Liver (tissue), 9 donors: ENCODE data around the gene CACNA1C. TPM values are rescaled to one million over a fixed set of nuclear protein-coding genes. Genes with fewer than 3 reads are reported as not detected.

Experiments used
- DNase-seq: peaks from one replicate; pipeline ENCODE4 v3.0.0-alpha.2; 2017; ENCODE audit warnings: low spot score
- H3K27ac ChIP-seq, 2 donors: one replicate each; pipeline ENCODE4 v1.7.0; 2013; ENCODE audit warnings: inconsistent platforms in 2 of 2, low read length in 2 of 2, control low read depth in 1 of 2, low read depth in 1 of 2, mild to moderate bottlenecking in 1 of 2
- H3K27me3 ChIP-seq, 4 donors: one replicate each; pipeline versions ENCODE4 v1.6.1 to v1.7.0; 2013; ENCODE audit warnings: low read length in 3 of 4, inconsistent platforms in 1 of 4, mild to moderate bottlenecking in 1 of 4, moderate library complexity in 1 of 4; ENCODE audit not compliant: control insufficient read depth in 4 of 4, insufficient read depth in 4 of 4
- H3K36me3 ChIP-seq, 4 donors: one replicate each; pipeline versions ENCODE4 v1.6.1 to v1.7.0; 2013; ENCODE audit warnings: low read length in 3 of 4, mild to moderate bottlenecking in 3 of 4, low read depth in 1 of 4, moderate library complexity in 1 of 4; ENCODE audit not compliant: control insufficient read depth in 4 of 4, insufficient read depth in 3 of 4
- H3K4me1 ChIP-seq, 4 donors: one replicate each; pipeline versions ENCODE4 v1.6.1 to v1.7.0; 2013; ENCODE audit warnings: low read length in 3 of 4, mild to moderate bottlenecking in 3 of 4, moderate library complexity in 1 of 4; ENCODE audit not compliant: control insufficient read depth in 4 of 4, insufficient read depth in 4 of 4
- H3K4me3 ChIP-seq, 3 donors: one replicate each; pipeline versions ENCODE4 v1.6.1 to v1.7.0; 2013; ENCODE audit warnings: low read length in 3 of 3, control low read depth in 1 of 3, low read depth in 1 of 3, mild to moderate bottlenecking in 1 of 3
- H3K9ac ChIP-seq, 2 donors: one replicate each; pipeline ENCODE4 v1.7.0; 2013; ENCODE audit warnings: low read length in 2 of 2, mild to moderate bottlenecking in 2 of 2, moderate library complexity in 2 of 2, control low read depth in 1 of 2, low read depth in 1 of 2
- H3K9me3 ChIP-seq, 4 donors: one replicate each; pipeline versions ENCODE4 v1.6.1 to v1.7.0; 2013; ENCODE audit warnings: low read length in 3 of 4; ENCODE audit not compliant: control insufficient read depth in 4 of 4
- ATF3 ChIP-seq: IDR thresholded peaks from 2 replicates; pipeline ENCODE4 v1.6.1; 2016; ENCODE audit warnings: antibody characterized with exemption
- CTCF ChIP-seq: fragments of 150-350 bp; IDR thresholded peaks from 2 replicates; pipeline ENCODE4 v1.5.1; 2017; ENCODE audit warnings: improper control_type of control experiment, low read depth, low read length; ENCODE audit not compliant: missing input control
- EGR1 ChIP-seq, 2 donors: IDR thresholded peaks; 2 replicates each; pipeline ENCODE4 v1.6.1; 2016 to 2018; ENCODE audit warnings: antibody characterized with exemption in 2 of 2, low read depth in 2 of 2
- FOXA1 ChIP-seq: IDR thresholded peaks from 2 replicates; pipeline ENCODE4 v1.6.1; 2016; ENCODE audit warnings: antibody characterized with exemption
- FOXA2 ChIP-seq: IDR thresholded peaks from 2 replicates; pipeline ENCODE4 v1.6.1; 2016; ENCODE audit warnings: antibody characterized with exemption
- GABPA ChIP-seq, 2 donors: IDR thresholded peaks in 1 of 2; conservative IDR thresholded peaks in 1 of 2; 2 replicates each; pipeline ENCODE4 v1.6.1; 2016; ENCODE audit warnings: antibody characterized with exemption in 2 of 2, mild to moderate bottlenecking in 1 of 2, moderate library complexity in 1 of 2
- HNF4A ChIP-seq, 2 donors: conservative IDR thresholded peaks; 2 replicates each; pipeline ENCODE4 v1.6.1; 2016; ENCODE audit warnings: antibody characterized with exemption in 2 of 2, mild to moderate bottlenecking in 2 of 2
- HNF4G ChIP-seq: IDR thresholded peaks from 2 replicates; pipeline ENCODE4 v1.6.1; 2016; ENCODE audit warnings: antibody characterized with exemption
- JUND ChIP-seq, 2 donors: IDR thresholded peaks; 2 replicates each; pipeline ENCODE4 v1.6.1; 2016; ENCODE audit warnings: antibody characterized with exemption in 2 of 2
- MAX ChIP-seq: IDR thresholded peaks from 2 replicates; pipeline ENCODE4 v1.6.1; 2016; ENCODE audit warnings: antibody characterized with exemption
- NR2F2 ChIP-seq: IDR thresholded peaks from 2 replicates; pipeline ENCODE4 v1.6.1; 2016; ENCODE audit warnings: antibody characterized with exemption
- RAD21 ChIP-seq, 2 donors: IDR thresholded peaks; 2 replicates each; pipeline ENCODE4 v1.6.1; 2016; ENCODE audit warnings: antibody characterized with exemption in 2 of 2, mild to moderate bottlenecking in 2 of 2
- REST ChIP-seq: IDR thresholded peaks from 2 replicates; pipeline ENCODE4 v1.6.1; 2016; ENCODE audit warnings: antibody characterized with exemption, mild to moderate bottlenecking
- RXRA ChIP-seq, 2 donors: IDR thresholded peaks; 2 replicates each; pipeline ENCODE4 v1.6.1; 2017 to 2018; ENCODE audit warnings: antibody characterized with exemption in 2 of 2, mild to moderate bottlenecking in 1 of 2
- SP1 ChIP-seq: IDR thresholded peaks from 2 replicates; pipeline ENCODE4 v1.6.1; 2018; ENCODE audit warnings: antibody characterized with exemption, mild to moderate bottlenecking
- TAF1 ChIP-seq: conservative IDR thresholded peaks from 2 replicates; pipeline ENCODE4 v1.6.1; 2016; ENCODE audit warnings: antibody characterized with exemption, mild to moderate bottlenecking
- YY1 ChIP-seq: IDR thresholded peaks from 2 replicates; pipeline ENCODE4 v1.6.1; 2016; ENCODE audit warnings: antibody characterized with exemption, mild to moderate bottlenecking
- ZBTB33 ChIP-seq: IDR thresholded peaks from 2 replicates; pipeline ENCODE4 v1.6.1; 2016; ENCODE audit warnings: antibody characterized with exemption
- WGBS: extraction: QIAGEN DNeasy Blood & Tissue Kit; methylation state at CpG from one replicate; pipeline ENCODE4 v1.1.7; 2013; 5-methylcytosine and 5-hydroxymethylcytosine counted together
- polyA plus RNA-seq, 2 donors: library from polyadenylated mRNA; stranded (reverse) in 1 of 2; unstranded in 1 of 2; fragments of 200-250 nt in 1 of 2; fragments of >200 nt in 1 of 2; fragmentation: Nextera tagmentation in 1 of 2; extraction: Ambion mirVana in 1 of 2; gene quantifications; one replicate each; pipeline versions ENCODE4 v1.2.1 to v1.2.3, GENCODE V29; 2013 to 2015
- total RNA-seq, 2 donors: library from RNA; depleted of rRNA; stranded (reverse); fragments of >200 nt; gene quantifications; one replicate each; pipeline ENCODE4 v1.2.3, GENCODE V29; 2014
- donor health status: healthy.
- donor health status: healthy.
- donor health status: healthy.
- donor health status: healthy.
- donor health status: healthy.

CACNA1C gene
- total and polyA plus RNA-seq, 4 donors: 0.23 to 1.9 (median 0.41) TPM

- Histone ChIP-seq H3K4me1 (no peaks in the 10 kb centered on the region), H3K27me3 (no peaks in the 10 kb centered on the region), H3K9me3 (no peaks in the 10 kb centered on the region), H3K9ac (no peak overlapping the region), H3K27ac (no peak overlapping the region), H3K4me3 (no peak overlapping the region), H3K36me3 (no peaks in the 10 kb centered on the region)
- DNase-seq: no peak
- no peak for TF ChIP-seq ATF3
- TF ChIP-seq ZBTB33: no peak
- TF ChIP-seq GABPA (IDR thresholded peaks at IDR 0.05 in 1 of 2, conservative IDR thresholded peaks at IDR 0.05 in 1 of 2): no peak
- TF ChIP-seq FOXA1: no peak
- no peak for TF ChIP-seq FOXA2
- no peak for TF ChIP-seq EGR1 (IDR thresholded peaks at IDR 0.05; ENCODE audit: low read depth in 2 of 2)
- TF ChIP-seq REST: no peak
- no peak for TF ChIP-seq MAX
- TF ChIP-seq HNF4G: no peak
- TF ChIP-seq YY1: no peak
- no peak for TF ChIP-seq HNF4A (conservative IDR thresholded peaks at IDR 0.05)
- no peak for TF ChIP-seq NR2F2
- no peak for TF ChIP-seq JUND (IDR thresholded peaks at IDR 0.05)
- TF ChIP-seq TAF1: no peak
- no peak for TF ChIP-seq SP1
- TF ChIP-seq RAD21 (IDR thresholded peaks at IDR 0.05): no peak
- TF ChIP-seq CTCF: no peak
- TF ChIP-seq RXRA (IDR thresholded peaks at IDR 0.05): no peak
- 86% methylated on average over 6 of the region's 6 CpGs for WGBS
Measured at GRCh38 chr12:2396448-2396871, 343.7 kb downstream of the CACNA1C start.
